Fibroblast of skin of left quadriceps (primary cell): ENCODE data around the gene BACH2.

Experiments
- DNase-seq, 2 experiments: peaks; one replicate each; pipeline ENCODE4 v3.0.0-alpha.2; 2013; ENCODE audit warnings: low read depth in 2 of 2

BACH2 gene

DNA sequence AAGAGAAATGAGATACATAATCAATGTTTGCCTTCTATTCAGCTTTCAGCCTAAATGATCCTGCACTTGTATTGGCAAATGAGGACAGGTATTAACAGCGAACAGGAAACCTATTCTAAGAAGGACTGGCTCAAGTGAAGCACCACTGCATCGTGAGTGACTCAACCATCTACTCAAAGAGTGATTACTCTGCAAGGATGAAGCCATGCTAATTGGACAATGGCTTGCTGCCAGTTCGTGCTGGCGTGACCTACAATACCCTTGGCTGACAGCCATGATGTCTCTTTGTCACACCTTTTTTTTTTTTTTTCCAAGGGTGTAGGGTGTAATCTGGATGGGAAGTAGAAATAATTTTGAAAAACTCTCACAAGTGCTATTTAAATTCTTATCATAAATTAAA is 297.5 kb downstream of the BACH2 start:
- DNase-seq: no peak

DNA sequence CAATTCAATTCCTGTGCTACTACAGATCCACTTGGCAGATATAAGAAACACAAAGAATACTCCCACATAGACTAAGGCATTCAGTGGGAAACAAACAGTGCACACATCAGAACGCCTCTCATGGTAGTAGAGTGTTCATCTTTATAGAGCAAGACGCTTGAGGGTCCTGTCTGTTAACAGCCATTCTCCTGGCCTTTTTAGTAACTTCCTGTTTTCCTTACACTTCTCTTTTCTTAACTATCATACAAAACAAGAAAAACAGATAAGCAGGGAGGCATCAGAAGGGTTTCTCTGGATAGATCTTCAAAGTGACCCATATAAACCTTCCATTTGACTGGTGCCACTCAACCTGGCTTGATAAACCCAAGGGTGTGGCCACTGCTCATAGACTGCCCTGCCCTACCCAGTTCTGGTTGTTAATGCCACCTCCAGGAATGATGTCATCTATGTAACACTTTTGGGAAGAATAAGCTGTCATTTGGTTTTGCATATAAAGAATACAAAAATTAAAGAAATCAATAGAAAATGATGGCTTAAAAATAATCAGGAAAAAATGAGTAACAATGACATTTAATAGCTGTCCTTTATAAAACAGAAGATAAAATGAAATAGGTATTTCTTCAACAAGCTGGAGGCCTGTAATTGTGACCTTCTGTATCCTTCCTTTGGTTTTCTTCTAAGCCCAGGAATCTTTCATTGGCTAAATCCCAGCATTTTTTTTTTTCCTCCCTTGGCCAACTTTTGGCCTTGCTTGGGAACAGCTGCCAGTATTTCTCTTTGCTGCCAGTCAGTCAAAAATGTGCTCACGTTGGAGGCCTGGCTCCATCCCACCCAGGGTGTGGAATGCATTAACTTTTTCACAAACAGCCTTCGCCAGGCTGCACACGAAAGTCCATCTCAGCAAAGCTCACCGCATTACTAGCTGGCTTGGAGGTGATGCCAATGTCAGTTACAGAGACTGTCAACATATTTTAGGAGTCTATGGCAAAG is 298.9 kb downstream of the BACH2 start:
- peak in 1 of 2 experiments; percentile 34 for DNase-seq

DNA sequence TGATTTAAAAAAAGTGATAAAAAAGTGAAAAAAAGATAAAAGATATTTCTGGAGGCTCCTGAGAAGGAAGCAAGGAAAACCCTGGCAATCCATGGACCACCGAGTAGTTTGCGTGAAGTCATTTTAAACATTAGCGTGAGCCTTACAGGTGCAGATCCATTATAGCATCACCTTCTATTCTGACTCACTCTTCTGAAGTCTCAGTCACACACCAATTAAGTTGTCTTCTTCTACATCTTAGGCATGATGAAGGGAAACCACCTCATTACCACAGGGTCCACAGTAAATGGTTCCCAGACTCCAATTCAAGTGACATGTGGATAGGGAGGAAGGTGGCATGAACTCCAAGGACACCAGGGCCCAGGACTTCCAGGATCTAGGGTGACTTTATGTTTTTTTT is 303.2 kb downstream of the BACH2 start:
- DNase-seq: no peak

DNA sequence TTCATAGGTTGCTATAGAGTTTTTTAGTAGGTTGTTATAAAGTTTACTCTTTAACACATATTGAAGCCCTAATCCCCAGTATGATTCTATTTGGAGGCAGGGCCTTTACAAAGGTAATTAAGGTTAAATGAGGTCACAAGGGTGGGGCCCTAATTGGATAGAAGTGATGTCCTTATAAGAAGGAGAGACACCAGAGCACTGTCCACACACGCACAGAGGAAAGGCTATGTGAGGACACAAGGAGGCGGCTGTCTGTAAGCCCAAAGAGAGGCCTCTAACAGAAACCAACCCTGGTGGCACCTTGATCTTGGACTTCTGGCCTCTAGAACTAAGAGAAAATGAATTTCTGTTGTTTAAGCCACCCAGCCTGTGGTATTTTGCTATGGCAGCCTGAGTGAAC is 303.8 kb downstream of the BACH2 start:
- DNase-seq: no peak

DNA sequence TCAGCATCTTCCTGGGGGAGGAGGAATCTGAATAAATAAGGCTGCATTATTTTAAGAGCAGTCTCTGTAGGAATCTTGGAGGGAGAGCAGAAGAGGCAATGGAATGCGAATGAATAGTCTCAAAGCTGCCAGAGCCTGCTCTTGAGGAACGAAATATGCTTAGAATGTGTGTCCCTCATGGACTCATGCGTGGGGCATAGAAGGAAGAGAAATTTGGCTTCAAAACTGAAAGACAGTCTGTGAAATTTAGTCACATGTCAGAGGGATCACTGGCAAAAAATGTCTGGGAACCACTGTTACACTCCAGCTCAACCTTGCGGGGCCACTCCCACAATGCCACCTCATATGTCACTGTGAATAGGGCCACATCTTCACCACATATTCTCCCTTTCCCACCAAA is 306.9 kb downstream of the BACH2 start:
- DNase-seq: peak; percentile 74 to 75

DNA sequence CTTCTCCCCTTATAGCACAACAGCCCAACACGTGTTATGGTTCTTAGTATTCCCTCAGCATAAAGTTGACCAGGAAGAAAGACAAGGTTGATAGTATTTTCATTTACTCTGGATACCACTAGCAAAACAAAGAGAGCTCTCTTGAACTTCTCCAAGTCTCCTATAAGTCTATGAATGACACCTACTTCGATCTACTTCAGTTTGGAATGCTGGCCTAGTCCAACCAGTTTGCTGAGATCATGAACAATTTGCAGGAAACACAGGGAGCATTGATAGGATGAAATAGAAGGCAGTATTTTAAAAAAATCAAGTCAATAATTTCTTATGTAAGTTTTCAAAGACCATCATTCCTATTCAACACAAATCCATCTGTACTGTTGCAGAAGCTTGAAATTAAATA is 308.8 kb downstream of the BACH2 start:
- no peak for DNase-seq

DNA sequence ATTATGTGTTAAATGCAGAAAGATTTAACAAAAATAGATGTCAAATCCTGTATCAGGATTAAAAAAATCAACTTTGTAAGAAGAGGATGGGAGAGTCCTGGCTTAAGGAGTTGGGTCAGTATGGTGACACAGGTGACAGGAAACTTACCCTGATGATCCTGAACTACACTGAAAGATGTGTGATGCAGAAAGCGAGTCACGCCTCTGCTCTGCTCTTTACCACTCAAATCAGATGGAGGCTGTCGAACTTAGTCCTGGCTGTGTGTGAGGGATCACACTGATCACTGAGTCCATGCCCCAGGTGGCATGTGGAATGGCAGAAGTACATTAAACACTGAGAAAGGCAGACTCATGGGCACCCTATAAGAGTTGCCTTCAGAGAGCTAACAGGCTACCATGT is 309.5 kb downstream of the BACH2 start:
- no peak for DNase-seq

DNA sequence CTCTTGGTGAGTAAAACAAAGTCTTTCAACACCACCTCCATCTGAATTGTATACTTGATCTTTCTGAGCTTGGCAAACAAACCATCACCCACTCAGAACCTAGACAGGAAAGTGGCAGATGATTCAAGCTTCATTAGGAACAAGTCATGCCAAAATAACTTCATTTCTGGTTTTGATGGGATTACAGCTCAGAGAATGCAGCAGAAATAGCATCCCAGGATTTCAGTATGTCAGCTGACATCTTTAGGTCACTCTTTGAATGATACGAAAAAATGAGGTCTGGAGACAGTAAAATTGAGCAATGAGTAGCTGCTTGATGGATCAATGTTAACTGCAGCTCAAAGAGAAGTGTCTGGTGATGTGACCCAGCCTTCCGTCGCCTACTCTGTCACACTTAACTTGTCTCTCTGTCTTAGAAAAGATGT is 310.0 kb downstream of the BACH2 start:
- DNase-seq: peak; percentile 62 to 63

DNA sequence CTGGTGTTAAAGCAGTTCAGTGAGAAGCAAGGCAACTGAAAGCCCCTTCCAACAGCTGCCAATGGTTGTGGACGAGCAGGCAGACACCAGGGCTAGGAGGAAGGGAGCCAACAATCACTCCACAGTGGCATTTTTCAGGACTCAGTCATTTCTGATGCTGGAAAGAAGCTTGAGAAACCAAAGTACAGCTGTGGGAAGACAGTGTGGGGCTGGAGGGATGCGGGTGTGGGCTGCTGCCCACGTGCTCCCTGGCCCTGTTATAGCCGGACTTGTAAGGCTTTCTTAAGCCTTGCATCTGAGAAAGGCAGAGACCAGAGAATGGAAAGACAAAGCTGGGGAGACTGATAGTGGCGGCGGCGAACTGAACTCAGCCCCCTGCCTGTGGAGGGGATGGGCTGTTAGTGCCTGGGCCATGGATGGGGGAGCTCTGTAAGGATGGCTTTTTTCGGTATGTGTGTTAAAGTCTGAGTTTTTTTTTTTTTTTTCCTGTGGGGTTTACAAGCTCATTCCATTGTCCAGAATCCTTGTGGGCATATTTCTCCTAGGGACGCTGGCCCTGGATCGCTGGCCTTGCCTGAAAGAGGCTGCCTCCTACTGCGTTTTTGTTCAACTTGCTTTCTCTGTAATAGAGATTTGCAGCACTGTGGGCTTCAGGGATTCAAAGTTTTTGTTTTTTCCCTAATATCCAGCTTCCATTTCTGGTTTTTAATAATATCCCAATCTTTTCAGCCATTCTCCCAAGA is 310.7 kb downstream of the BACH2 start:
- DNase-seq: peak; percentile 80 to 83

DNA sequence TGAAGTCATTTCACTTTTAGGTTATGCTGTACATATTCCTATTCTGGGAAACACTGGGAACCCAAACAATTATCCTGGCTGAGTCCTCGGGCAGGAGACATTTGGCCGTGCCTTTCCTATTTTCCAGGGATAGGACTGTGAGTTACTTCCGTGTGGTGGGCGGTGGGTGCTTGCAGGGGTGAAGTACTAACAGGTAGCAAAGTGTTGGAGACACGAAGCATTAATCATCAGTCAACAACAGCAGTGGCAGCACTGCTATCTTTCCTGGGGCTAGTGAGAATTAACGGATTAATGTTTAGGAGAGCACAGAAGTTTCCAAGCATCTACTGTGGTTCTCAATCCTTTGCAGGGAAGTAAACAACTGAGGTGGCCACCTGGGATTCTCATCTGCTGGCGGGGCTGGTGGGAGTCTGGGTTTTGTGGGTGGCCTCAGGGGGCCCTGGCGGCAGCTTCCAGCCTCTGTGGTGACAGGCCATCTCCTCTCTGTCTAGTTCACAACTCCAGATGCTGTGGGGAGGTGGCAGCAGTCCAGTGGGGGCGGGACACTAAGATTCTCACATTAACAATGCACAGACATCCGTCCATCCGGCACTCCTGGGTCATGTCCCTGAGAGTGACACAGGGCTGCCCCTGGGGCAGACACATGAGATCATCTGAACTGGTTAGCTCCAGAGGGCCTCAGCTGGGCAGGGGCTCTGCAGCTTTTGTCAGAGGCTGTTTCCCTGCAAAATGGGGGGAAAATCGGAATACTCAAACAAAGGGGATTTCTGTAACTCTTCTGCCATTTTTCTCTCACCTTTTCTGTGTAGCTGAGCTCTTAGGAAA is 311.5 kb downstream of the BACH2 start:
- no peak for DNase-seq

DNA sequence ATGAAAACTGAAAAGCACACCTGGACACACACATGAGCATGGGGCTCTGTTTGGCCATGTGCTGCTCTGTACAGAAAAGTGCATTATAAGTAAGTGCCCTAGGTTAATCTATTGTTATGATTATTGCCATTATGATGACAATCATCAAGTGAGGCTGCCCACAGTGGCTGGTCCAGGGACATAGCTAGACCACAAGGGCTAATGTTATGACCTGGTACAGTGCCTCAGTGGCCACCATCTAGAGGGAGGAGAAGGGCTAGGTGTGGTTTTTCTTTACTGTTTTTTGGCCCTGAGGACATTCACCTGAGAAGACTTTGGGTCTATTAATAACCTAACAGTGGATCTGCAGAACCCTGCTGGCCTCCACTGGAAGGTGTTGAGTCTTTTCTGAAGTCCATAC is 316.3 kb downstream of the BACH2 start:
- no peak for DNase-seq

DNA sequence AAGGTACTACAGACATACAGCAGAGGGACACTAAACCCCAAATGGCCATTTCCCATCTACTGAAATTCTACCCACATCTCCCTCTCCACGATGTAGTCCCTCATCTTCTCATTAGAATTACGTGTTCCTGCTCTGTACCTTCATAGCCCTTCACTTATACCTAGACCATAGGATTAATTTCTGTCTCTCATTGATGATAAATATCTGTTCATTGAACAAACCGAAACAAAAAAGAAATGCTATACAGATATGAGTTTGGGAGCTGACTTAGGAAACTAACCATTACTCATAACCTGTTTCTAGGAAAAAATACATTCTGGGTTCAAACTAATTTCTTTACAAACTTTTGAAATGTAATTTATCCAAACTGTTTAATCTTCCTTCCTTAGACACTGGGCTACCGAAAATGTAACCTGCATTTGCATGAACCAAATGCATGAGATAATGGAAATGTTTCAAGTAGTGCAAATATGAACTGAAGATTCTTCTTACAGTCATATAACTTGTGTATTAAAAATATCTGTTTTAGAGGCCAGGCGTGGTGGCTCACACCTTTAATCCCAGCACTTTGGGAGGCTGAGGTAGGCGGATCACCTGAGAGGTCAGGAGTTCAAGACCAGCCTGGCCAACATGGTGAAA is 317.0 kb downstream of the BACH2 start:
- no peak for DNase-seq

DNA sequence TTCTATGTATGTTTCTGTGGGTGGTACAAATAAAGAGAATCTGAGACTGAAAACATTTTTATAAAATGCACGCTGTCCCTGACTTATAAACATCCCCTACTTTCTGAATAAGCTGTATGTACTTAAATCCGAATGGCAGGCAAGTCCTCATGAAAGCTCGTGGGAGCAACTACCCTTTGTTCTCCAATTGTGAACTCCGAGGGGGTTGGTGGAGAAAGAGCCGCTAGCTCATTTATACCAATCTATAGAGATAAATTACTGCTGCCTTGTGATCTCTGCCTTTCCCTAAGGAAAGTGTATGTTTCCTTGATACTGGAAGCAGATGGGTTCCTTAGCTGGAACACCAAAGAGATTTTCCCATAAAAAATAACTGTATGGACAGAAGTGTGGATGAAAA is 317.9 kb downstream of the BACH2 start:
- DNase-seq: no peak

DNA sequence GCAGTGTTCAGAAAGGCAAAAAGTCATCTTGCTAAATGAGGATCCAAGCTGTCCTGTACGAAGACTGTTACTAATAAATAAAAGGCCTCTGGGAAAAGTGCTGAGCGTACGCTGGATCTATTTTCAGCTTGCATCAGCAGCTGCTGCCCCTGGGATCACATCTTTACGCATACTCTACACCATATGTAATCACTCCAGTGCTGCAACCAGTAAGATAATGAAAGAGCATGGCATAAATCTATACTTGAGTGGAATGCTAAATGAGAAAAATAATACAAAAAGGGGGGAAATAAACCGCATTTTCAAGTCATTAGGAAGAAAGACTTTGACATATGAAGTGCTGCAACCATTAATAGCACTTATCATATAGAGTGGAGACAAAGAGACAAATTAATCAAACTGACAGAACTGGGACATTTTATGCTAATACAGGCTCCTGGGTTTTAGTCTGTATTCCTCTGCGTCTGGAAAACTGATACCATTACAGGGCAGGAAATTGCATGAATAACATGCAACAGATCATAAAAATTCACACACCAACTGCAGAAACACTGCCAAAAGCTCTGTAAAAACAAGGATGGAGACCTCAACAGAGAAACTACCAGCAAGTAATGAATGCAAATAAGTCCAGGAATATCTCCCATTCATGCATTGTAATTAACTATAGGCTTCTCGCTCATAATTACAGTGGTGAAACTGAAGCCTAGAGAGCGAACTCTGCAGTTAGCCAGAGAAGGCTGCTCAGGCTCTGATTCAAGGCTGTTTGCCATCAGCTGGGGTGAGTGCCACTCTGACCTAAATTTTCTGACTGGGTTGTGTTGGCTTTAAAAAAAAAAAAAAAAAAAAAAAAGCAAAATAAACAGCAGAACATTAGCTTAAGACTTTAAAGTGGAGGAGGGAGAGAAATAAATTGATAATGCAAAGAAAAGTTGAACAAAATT is 318.6 kb downstream of the BACH2 start:
- peak; percentile 94 for DNase-seq

DNA sequence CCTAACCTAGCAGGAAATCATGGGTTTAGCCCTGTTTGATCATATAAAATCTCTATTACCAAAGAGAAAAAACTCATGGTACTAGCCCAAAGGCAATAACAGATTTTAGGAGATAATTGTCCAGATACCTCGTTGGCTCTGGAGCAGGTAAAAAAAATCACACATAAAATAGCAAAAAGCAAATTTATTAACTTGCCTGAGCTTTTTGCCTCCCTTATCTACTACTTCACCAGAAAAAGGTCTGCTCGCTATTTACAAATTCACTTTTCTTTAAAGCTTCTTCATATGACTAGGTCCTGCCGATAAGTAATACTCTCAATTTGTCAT is 320.0 kb downstream of the BACH2 start:
- no peak for DNase-seq

DNA sequence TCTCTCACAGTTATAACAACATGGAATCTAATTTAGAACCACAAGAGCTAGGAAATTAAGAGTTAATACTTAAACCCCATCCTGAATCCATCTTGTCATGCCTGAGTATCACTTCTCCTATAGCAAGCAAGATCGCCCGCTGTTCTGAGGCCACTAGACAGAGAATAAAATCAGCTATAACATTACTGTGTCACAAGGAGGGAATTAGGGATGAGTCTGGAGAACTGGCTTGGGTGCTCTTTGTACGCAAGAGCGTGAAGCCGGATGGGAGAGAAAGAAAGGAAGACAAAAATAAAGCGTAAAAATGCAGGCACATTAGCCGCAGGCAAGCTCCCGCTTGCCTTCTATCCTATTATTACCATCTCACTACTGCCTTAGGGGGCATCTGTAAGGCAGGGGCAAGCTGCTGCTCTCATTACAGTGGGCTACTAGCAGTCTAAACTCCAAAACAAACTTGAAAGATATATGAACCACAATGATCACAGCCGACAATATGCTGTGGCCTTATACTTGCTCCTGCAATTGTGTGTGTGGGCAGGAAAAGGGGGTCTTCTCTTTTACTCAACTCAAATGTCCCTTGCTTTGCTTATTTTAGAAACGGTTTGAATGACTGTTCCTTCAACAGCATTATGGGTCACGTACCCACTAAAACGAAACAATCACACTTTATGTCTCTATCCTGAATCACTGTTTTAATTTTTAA is 320.5 kb downstream of the BACH2 start:
- no peak for DNase-seq

DNA sequence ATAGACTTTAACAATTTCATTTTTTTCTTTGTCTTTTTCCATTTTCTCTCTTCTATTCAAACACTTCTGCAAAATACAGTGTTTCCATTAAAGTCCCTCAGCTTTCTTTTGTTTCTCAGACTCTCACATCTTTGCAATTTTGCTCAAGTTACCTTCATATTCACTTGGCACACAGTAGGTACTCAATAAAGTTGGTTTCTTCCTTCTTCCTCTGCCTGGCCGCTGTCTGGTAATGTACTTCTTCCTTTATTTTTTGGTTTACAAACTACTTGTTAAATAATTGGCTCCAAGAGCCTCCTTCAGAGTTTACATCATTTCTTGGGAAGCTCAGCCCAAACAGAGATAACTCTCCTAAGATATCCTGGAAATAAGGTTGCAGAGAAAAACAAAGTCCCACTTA is 321.3 kb downstream of the BACH2 start:
- DNase-seq: no peak

DNA sequence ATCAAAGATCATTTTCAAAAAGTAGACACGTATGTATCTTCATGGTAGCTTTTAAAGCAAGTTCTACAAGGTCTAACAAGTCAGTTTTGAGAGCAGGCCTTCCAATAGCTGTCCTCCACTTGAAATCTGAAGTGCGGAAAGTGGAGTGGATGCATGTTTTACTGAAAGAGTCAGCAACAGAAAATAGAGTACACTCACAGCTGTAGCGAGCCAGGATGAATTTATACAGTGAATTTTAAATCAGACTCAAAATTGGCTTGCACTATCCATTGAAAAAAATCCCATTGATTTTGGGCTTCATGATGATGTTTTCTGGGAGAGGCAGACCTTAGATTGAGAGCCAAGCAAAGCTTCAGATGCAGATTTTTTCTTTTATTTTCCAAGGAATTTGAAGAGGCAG is 321.8 kb downstream of the BACH2 start:
- no peak for DNase-seq

DNA sequence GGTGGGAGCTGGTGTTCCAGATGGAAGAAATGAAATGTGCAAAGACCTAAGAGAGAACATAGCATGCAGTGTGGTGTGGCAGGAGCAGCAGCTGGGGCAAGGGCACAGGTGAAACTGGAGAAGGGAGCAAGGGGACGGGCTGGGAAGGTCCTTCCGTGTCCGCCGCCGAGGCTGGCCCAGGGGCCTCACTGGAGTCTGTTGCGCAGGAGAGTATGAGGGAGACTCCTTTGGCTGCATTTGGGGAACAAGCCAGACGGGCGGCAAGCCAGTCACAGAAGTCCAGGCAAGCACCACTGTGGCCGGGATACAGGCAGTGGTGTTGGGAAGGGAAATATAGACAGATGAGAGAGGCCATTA is 324.6 kb downstream of the BACH2 start:
- no peak for DNase-seq
